HG02763 (cell line): ENCODE data around the gene PRR12.

ENCODE experiments used
- ATAC-seq: cut with Tn5 transposase; IDR thresholded peaks from one replicate; pipeline ENCODE4 v1.9.1; 2021; ENCODE audit warnings: mild to moderate bottlenecking, moderate library complexity; ENCODE audit not compliant: unreplicated experiment

PRR12 gene

GRCh38 chr19:49590971-49591730 lies at the start of gene PRR12:
TSS of gene PRR12 (plus strand) at chr19:49591182. CDS start at chr19:49591655, 473 bp downstream.
- ATAC-seq, result no peak

- no peak for ATAC-seq
Observed at GRCh38 chr19:49541914-49542313, 49.1 kb upstream of the PRR12 start.

GRCh38 chr19:49542446-49542845 lies 48.5 kb upstream of the PRR12 start:
- ATAC-seq, result no peak

- ATAC-seq, result no peak
Observed at GRCh38 chr19:49543032-49543431, 48.0 kb upstream of the PRR12 start.

- ATAC-seq, result no peak
Observed at GRCh38 chr19:49544154-49544553, 46.8 kb upstream of the PRR12 start.

- no peak for ATAC-seq
Observed at GRCh38 chr19:49546825-49547565, 44.0 kb upstream of the PRR12 start.

- ATAC-seq, result no peak
Observed at GRCh38 chr19:49549045-49549444, 41.9 kb upstream of the PRR12 start.

GRCh38 chr19:49551531-49551930 lies 39.5 kb upstream of the PRR12 start:
- no peak for ATAC-seq

GRCh38 chr19:49552749-49553148 lies 38.2 kb upstream of the PRR12 start:
- ATAC-seq, result no peak

GRCh38 chr19:49553451-49554271 lies 37.3 kb upstream of the PRR12 start:
- no peak for ATAC-seq

GRCh38 chr19:49554701-49555181 lies 36.2 kb upstream of the PRR12 start:
- ATAC-seq, result no peak

- no peak for ATAC-seq
Observed at GRCh38 chr19:49555600-49556411, 35.2 kb upstream of the PRR12 start.

- no peak for ATAC-seq
Observed at GRCh38 chr19:49556412-49557398, 34.3 kb upstream of the PRR12 start.

- ATAC-seq, result no peak
Observed at GRCh38 chr19:49557641-49558325, 33.2 kb upstream of the PRR12 start.

GRCh38 chr19:49558591-49558990 lies 32.4 kb upstream of the PRR12 start:
- ATAC-seq, result no peak

- no peak for ATAC-seq
Observed at GRCh38 chr19:49559443-49559842, 31.5 kb upstream of the PRR12 start.

- no peak for ATAC-seq
Observed at GRCh38 chr19:49559928-49560327, 31.1 kb upstream of the PRR12 start.

- no peak for ATAC-seq
Observed at GRCh38 chr19:49560358-49560900, 30.6 kb upstream of the PRR12 start.
